ENCODE measurements around the gene TMEM154. TPM values are rescaled to one million over a fixed set of nuclear protein-coding genes. Genes with fewer than 3 reads are reported as not detected.

The TMEM154 gene
- total RNA-seq, 1 experiment from 2014 or later = 3.6 TPM

DNA sequence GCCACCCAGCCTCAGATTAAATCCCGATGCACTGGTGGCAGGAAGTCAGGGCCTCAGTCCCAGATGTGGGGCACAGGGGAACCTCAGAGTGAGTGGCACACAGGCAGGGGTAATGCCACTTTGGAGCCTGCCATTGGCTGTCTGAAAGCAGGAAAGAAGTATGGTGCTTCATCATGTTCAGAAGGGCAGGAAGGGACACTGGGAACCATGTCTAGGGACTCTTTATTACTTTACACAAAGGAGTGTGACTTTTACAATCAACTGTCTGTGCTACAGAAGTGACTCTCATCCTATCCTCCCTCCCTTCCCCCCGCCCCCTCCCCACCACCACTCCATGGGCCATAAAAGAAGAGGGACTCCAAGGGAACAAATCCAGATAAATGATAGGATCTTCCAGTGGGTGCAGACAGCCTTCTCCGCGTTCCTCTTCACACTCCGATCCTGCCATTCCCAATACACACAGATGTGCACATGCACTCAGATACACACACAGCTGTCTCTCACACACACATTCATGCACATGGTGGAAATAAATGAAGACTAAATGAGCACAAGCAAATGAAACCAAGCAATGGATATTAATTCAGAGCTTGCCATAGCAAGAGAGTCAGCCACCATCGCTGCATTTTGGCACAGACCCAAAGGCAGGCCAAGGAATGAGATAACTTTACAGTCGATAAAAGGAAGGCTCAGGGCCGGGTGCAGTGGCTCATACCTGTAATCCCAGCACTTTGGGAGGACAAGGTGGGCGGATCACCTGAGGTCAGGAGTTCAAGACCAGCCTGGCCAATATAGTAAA is 2.5 kb upstream of the TMEM154 start:
- Histone ChIP-seq H3F3A (ENCODE audit: low read length, unreplicated experiment) (no peaks in the 10 kb centered on the region), H4K20me1 (ENCODE audit: low read length) (no peaks in the 10 kb centered on the region), H3K36me3 (ENCODE audit: low read depth, low read length) (no peaks in the 10 kb centered on the region), H3K4me3 (ENCODE audit: low read length) (no peak overlapping the region), H3K27ac (ENCODE audit: low read length) (peak overlapping the region; percentile 90; the same call in 1 of the 2 replicates), H3K27me3 (ENCODE audit: low read length) (no peaks in the 10 kb centered on the region), H3K9me3 (ENCODE audit: low read length) (no peaks in the 10 kb centered on the region), H3K4me2 (ENCODE audit: low read length) (no peak overlapping the region), H3K9me2 (replicated peaks; ENCODE audit: low read length) (no peaks in the 10 kb centered on the region), H2AFZ (ENCODE audit: low read length) (peak overlapping the region; percentile 9; the same call in 1 of the 2 replicates), H3K9ac (ENCODE audit: low read length) (no peak overlapping the region), H3K79me2 (ENCODE audit: low read length) (0 out of 2 replicates have a peak, but pooled peaks cover 6% of the 10 kb centered on the region), H3K4me1 (ENCODE audit: insufficient read depth, low read length) (peaks cover 32% of the 10 kb centered on the region)
- DNase-seq (no peak), ATAC-seq (no peak)
- TF ChIP-seq, protein P1, sequence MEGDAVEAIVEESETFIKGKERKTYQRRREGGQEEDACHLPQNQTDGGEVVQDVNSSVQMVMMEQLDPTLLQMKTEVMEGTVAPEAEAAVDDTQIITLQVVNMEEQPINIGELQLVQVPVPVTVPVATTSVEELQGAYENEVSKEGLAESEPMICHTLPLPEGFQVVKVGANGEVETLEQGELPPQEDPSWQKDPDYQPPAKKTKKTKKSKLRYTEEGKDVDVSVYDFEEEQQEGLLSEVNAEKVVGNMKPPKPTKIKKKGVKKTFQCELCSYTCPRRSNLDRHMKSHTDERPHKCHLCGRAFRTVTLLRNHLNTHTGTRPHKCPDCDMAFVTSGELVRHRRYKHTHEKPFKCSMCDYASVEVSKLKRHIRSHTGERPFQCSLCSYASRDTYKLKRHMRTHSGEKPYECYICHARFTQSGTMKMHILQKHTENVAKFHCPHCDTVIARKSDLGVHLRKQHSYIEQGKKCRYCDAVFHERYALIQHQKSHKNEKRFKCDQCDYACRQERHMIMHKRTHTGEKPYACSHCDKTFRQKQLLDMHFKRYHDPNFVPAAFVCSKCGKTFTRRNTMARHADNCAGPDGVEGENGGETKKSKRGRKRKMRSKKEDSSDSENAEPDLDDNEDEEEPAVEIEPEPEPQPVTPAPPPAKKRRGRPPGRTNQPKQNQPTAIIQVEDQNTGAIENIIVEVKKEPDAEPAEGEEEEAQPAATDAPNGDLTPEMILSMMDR (conservative IDR thresholded peaks at IDR 0.05; ENCODE audit: low read depth, low read length) = no peak
- TF ChIP-seq EZH2 (IDR thresholded peaks at IDR 0.05; ENCODE audit: low read length, unreplicated experiment) = no peak
- TF ChIP-seq EZH2phosphoT487 (IDR thresholded peaks at IDR 0.05; ENCODE audit: borderline replicate concordance, low read length) = no peak
- intact Hi-C loops (cut with micrococcal nuclease) = loop anchor here (5.0 kb wide), 1 partner anchor 55 kb away; no protein-coding TSS in a partner anchor
- ChIA-PET CTCF (no interaction called here), POLR2A (ENCODE audit: unreplicated experiment) (no interaction called here)
- no TSS peak for BruUV-seq (replicated peaks)

DNA sequence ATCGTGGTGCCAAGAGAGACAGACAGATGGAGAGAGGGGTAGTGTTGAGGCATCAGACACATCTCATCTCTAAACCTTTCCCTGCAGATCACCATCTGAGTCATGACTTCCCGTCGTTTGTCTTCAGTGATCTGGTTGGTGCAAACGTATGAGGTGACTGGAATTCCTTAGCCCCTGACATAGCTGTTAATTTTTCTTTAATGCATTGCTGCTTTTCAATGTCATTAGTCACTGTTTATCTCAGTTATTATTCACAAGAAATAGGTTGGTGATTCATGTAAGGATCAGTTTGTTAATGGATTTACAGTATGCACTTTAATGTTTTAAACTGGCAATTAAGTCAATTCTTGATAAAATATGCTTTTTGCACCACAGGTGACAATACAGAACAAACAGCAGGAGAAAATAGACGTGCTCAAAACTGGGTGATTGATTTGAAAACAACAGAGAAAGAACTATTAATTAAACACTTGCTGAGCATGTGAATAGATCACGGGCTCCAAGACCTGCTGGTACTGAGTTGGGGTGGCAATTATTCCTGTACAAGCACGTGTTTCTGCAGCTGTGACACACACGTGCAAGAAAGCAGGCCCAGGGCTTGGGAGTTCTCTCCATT is 1.3 kb upstream of the TMEM154 start:
- TF ChIP-seq, protein P1 (conservative IDR thresholded peaks at IDR 0.05; ENCODE audit: low read depth, low read length) = no peak
- no peak for TF ChIP-seq EZH2phosphoT487 (IDR thresholded peaks at IDR 0.05; ENCODE audit: borderline replicate concordance, low read length)
- no peak for TF ChIP-seq EZH2 (IDR thresholded peaks at IDR 0.05; ENCODE audit: low read length, unreplicated experiment)
- peak; percentile 72 for DNase-seq
- H3K27me3 ChIP-seq (ENCODE audit: low read length) = no peaks in the 10 kb centered on the region
- no peaks in the 10 kb centered on the region for H4K20me1 ChIP-seq (ENCODE audit: low read length)
- peak overlapping the region; percentile 25 for H2AFZ ChIP-seq (ENCODE audit: low read length)
- ATAC-seq = peak; percentile 85
- H3K4me2 ChIP-seq (ENCODE audit: low read length) = peak overlapping the region; percentile 58
- H3K9me2 ChIP-seq (replicated peaks; ENCODE audit: low read length) = no peaks in the 10 kb centered on the region
- peak overlapping the region; percentile 50; the same call in 1 of the 2 replicates for H3K9ac ChIP-seq (ENCODE audit: low read length)
- peak overlapping the region; percentile 90 for H3K27ac ChIP-seq (ENCODE audit: low read length)
- intact Hi-C loops (cut with micrococcal nuclease) = loop anchor here (5.0 kb wide), 1 partner anchor 56 kb away; no protein-coding TSS in a partner anchor
- peaks cover 36% of the 10 kb centered on the region for H3K4me1 ChIP-seq (ENCODE audit: insufficient read depth, low read length)
- no peaks in the 10 kb centered on the region for H3F3A ChIP-seq (ENCODE audit: low read length, unreplicated experiment)
- H3K79me2 ChIP-seq (ENCODE audit: low read length) = 0 out of 2 replicates have a peak, but pooled peaks cover 6% of the 10 kb centered on the region
- no peaks in the 10 kb centered on the region for H3K36me3 ChIP-seq (ENCODE audit: low read depth, low read length)
- no peak overlapping the region for H3K4me3 ChIP-seq (ENCODE audit: low read length)
- CTCF ChIA-PET = no interaction called here
- POLR2A ChIA-PET (ENCODE audit: unreplicated experiment) = interaction anchor here (0.6 kb wide), 2 partner anchors 101 to 181 kb away, joined by 9 to 10 read pairs; no protein-coding TSS in a partner anchor
- no TSS peak for BruUV-seq (replicated peaks)
- no peaks in the 10 kb centered on the region for H3K9me3 ChIP-seq (ENCODE audit: low read length)

All from PC-3 (cell line).